ENCODE results near the gene SYAP1. TPM values are rescaled to one million over a fixed set of nuclear protein-coding genes. Genes with fewer than 3 reads are reported as not detected.

Gene SYAP1
- total and polyA plus RNA-seq, 2 experiments from 2014 or later = 18.0 to 48.3 TPM

GRCh38 chrX:16788477-16788876 lies 69.1 kb downstream of the SYAP1 start (continued):
- TF ChIP-seq, protein P1, sequence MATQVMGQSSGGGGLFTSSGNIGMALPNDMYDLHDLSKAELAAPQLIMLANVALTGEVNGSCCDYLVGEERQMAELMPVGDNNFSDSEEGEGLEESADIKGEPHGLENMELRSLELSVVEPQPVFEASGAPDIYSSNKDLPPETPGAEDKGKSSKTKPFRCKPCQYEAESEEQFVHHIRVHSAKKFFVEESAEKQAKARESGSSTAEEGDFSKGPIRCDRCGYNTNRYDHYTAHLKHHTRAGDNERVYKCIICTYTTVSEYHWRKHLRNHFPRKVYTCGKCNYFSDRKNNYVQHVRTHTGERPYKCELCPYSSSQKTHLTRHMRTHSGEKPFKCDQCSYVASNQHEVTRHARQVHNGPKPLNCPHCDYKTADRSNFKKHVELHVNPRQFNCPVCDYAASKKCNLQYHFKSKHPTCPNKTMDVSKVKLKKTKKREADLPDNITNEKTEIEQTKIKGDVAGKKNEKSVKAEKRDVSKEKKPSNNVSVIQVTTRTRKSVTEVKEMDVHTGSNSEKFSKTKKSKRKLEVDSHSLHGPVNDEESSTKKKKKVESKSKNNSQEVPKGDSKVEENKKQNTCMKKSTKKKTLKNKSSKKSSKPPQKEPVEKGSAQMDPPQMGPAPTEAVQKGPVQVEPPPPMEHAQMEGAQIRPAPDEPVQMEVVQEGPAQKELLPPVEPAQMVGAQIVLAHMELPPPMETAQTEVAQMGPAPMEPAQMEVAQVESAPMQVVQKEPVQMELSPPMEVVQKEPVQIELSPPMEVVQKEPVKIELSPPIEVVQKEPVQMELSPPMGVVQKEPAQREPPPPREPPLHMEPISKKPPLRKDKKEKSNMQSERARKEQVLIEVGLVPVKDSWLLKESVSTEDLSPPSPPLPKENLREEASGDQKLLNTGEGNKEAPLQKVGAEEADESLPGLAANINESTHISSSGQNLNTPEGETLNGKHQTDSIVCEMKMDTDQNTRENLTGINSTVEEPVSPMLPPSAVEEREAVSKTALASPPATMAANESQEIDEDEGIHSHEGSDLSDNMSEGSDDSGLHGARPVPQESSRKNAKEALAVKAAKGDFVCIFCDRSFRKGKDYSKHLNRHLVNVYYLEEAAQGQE (IDR thresholded peaks at IDR 0.05; ENCODE audit: unreplicated experiment) = no peak
- TF ChIP-seq JUNB (IDR thresholded peaks at IDR 0.05; ENCODE audit: unreplicated experiment) (no peak), POLR2AphosphoS5 (IDR thresholded peaks at IDR 0.05; ENCODE audit: low read depth) (no peak), EZH2phosphoT487 (IDR thresholded peaks at IDR 0.05; ENCODE audit: unreplicated experiment) (no peak), CREB1 (CRISPR knock-in tag; IDR thresholded peaks at IDR 0.05; ENCODE audit: low read depth) (no peak), ETS1 (IDR thresholded peaks at IDR 0.05) (no peak), CTCF (conservative IDR thresholded peaks at IDR 0.05; ENCODE audit: low read depth in 2 of 2) (no peak)

DNA sequence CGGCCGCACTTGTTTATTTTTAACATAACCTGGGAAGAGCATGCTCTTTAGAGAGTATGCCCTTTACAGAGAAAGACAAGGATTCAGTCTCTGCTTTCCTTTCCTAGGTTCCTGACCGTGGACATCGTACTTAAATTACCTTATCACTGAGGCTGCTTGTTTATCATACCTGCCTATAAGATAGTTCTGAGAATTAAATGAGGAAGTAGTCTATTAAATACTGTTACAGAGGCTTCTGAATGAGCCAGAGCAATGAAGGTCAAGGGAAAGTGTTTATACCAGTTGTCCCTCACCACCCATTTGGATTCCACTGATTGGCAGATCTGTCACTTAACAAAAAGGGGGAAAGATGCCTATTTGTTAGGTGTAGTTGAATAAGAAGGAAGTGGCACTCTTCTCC lies 76.9 kb downstream of the SYAP1 start:
- H3K9me3 Mint-ChIP-seq = no peaks in the 10 kb centered on the region
- peaks cover 43% of the 10 kb centered on the region for H3K36me3 Mint-ChIP-seq (ENCODE audit: low read depth)
- H3K36me3 ChIP-seq (ENCODE audit: insufficient read depth) = peaks cover 7% of the 10 kb centered on the region; the same call in 1 of the 2 replicates
- H3K79me2 ChIP-seq (replicated peaks; ENCODE audit: insufficient read depth) = peaks cover 95% of the 10 kb centered on the region
- H3K27ac Mint-ChIP-seq = no peak overlapping the region
- no peaks in the 10 kb centered on the region for H3F3A ChIP-seq (replicated peaks; ENCODE audit: low read depth)
- H3K4me3 ChIP-seq = no peak overlapping the region
- H3K27ac ChIP-seq (ENCODE audit: low read depth) = no peak overlapping the region
- no peaks in the 10 kb centered on the region for H3K4me1 ChIP-seq (ENCODE audit: insufficient read depth)
- no peak overlapping the region for H3K4me2 ChIP-seq
- no peaks in the 10 kb centered on the region for H3K27me3 Mint-ChIP-seq (ENCODE audit: insufficient read depth, low read depth, poor library complexity)
- H2AFZ ChIP-seq = no peak overlapping the region
- no peak for DNase-seq (ENCODE audit: low spot score)
- no peaks in the 10 kb centered on the region for H3K4me1 Mint-ChIP-seq
- no peaks in the 10 kb centered on the region for H3K27me3 ChIP-seq (ENCODE audit: insufficient read depth)
- H3K4me3 Mint-ChIP-seq = no peak overlapping the region
- H3K9me2 ChIP-seq (ENCODE audit: insufficient read depth) = no peaks in the 10 kb centered on the region
- ATAC-seq = no peak
- no peak for TF ChIP-seq POLR2AphosphoS5 (IDR thresholded peaks at IDR 0.05; ENCODE audit: low read depth)
- TF ChIP-seq ZNF114 (CRISPR knock-in tag; IDR thresholded peaks at IDR 0.05) = no peak
- TF ChIP-seq CREB1 (CRISPR knock-in tag; IDR thresholded peaks at IDR 0.05; ENCODE audit: low read depth) = no peak
- TF ChIP-seq ETS1 (IDR thresholded peaks at IDR 0.05) = no peak
- H4K20me1 ChIP-seq (replicated peaks; ENCODE audit: insufficient read depth) = peaks cover under 1% of the 10 kb centered on the region; the same call in 1 of the 2 replicates
